Embryonic facial prominence (tissue), 1 donor: Measurements from ENCODE around the gene NHSL2.

Experiments
- DNase-seq: peaks from one replicate; pipeline ENCODE4 v3.0.0-alpha.2; 2016; ENCODE audit errors: extremely low spot score

NHSL2 gene

GRCh38 chrX:71990518-71990917 is 79.9 kb downstream of the NHSL2 start:
- DNase-seq, result no peak

- no peak for DNase-seq
Observed at GRCh38 chrX:71991164-71991563, 80.5 kb downstream of the NHSL2 start.

GRCh38 chrX:71992711-71993110 is 82.1 kb downstream of the NHSL2 start:
- no peak for DNase-seq

GRCh38 chrX:71993371-71993770 is 82.7 kb downstream of the NHSL2 start:
- DNase-seq, result no peak

GRCh38 chrX:71994601-71995000 is 84.0 kb downstream of the NHSL2 start:
- DNase-seq, result no peak

GRCh38 chrX:71995122-71995521 is 84.5 kb downstream of the NHSL2 start:
- DNase-seq, result no peak

GRCh38 chrX:71996136-71996535 is 85.5 kb downstream of the NHSL2 start:
- no peak for DNase-seq

GRCh38 chrX:71996826-71997225 is 86.2 kb downstream of the NHSL2 start:
- no peak for DNase-seq

GRCh38 chrX:71997320-71997719 is 86.7 kb downstream of the NHSL2 start:
- DNase-seq, result no peak

- DNase-seq, result no peak
Observed at GRCh38 chrX:71998836-71999509, 88.3 kb downstream of the NHSL2 start.

- no peak for DNase-seq
Observed at GRCh38 chrX:71999535-71999934, 88.9 kb downstream of the NHSL2 start.

GRCh38 chrX:72001471-72001870 is 90.8 kb downstream of the NHSL2 start:
- DNase-seq, result no peak

- DNase-seq, result no peak
Observed at GRCh38 chrX:72001906-72002305, 91.3 kb downstream of the NHSL2 start.

GRCh38 chrX:72002875-72003274 is 92.2 kb downstream of the NHSL2 start:
- no peak for DNase-seq

GRCh38 chrX:72003811-72004750 is 93.4 kb downstream of the NHSL2 start:
- peak; percentile 32 for DNase-seq

GRCh38 chrX:72005046-72005445 is 94.4 kb downstream of the NHSL2 start:
- DNase-seq, result no peak

GRCh38 chrX:72006461-72006860 is 95.8 kb downstream of the NHSL2 start:
- DNase-seq, result no peak

- DNase-seq, result no peak
Observed at GRCh38 chrX:72009731-72010130, 99.1 kb downstream of the NHSL2 start.

- no peak for DNase-seq
Observed at GRCh38 chrX:72011734-72012133, 101.1 kb downstream of the NHSL2 start.

- DNase-seq, result no peak
Observed at GRCh38 chrX:72015383-72015782, 104.7 kb downstream of the NHSL2 start.

- no peak for DNase-seq
Observed at GRCh38 chrX:72016881-72017783, 106.5 kb downstream of the NHSL2 start.
